Heart right ventricle (tissue), 16 donors: ENCODE measurements around the gene HSD11B2. TPM values are rescaled to one million over a fixed set of nuclear protein-coding genes. Genes with fewer than 3 reads are reported as not detected.

ENCODE experiments used
- ATAC-seq, 8 donors: fragments of 200-7000 bp; cut with Tn5 transposase; one replicate each; pipeline ENCODE4 v1.9.1; 2020; ENCODE audit warnings: mild to moderate bottlenecking in 8 of 8, moderate library complexity in 8 of 8, moderate number of reproducible peaks in 1 of 8
- DNase-seq, 2 donors: peaks; one replicate each; pipeline ENCODE4 v3.0.0-alpha.2; 2020
- H3K27ac ChIP-seq, 10 donors: fragments of 200-600 bp; sonication (generic) in 2 of 10; one replicate each; pipeline versions ENCODE4 v1.5.0 to v1.8.0; 2020 to 2022; ENCODE audit warnings: mild to moderate bottlenecking in 3 of 10
- H3K27me3 ChIP-seq, 7 donors: fragments of 200-600 bp; one replicate each; pipeline ENCODE4 v1.8.0; 2021 to 2022; ENCODE audit warnings: mild to moderate bottlenecking in 2 of 7
- H3K36me3 ChIP-seq, 9 donors: fragments of 200-600 bp; sonication (generic) in 1 of 9; one replicate each; pipeline versions ENCODE4 v1.5.0 to v1.8.0; 2020 to 2022; ENCODE audit warnings: mild to moderate bottlenecking in 2 of 9
- H3K4me1 ChIP-seq, 9 donors: fragments of 200-600 bp; sonication (generic) in 1 of 9; one replicate each; pipeline versions ENCODE4 v1.5.0 to v1.8.0; 2020 to 2022; ENCODE audit warnings: mild to moderate bottlenecking in 4 of 9
- H3K4me3 ChIP-seq, 10 donors: fragments of 200-600 bp; sonication (generic) in 2 of 10; one replicate each; pipeline versions ENCODE4 v1.5.0 to v1.8.0; 2020 to 2022; ENCODE audit warnings: mild to moderate bottlenecking in 7 of 10, moderate library complexity in 2 of 10
- H3K9me3 ChIP-seq, 11 donors: fragments of 200-600 bp in 10 of 11; sonication (generic) in 2 of 11; one replicate each; pipeline versions ENCODE4 v1.5.0 to v1.8.0; 2013 to 2022; ENCODE audit warnings: mild to moderate bottlenecking in 2 of 11, control low read depth in 1 of 11, moderate library complexity in 1 of 11
- CTCF ChIP-seq, 9 donors: fragments of 200-600 bp; sonication (generic) in 2 of 9; IDR thresholded peaks; one replicate each; pipeline versions ENCODE4 v1.5.0 to v1.8.0; 2021 to 2022; ENCODE audit warnings: antibody characterized with exemption in 9 of 9, mild to moderate bottlenecking in 5 of 9, moderate library complexity in 1 of 9
- WGBS, 2 donors: extraction: QIAGEN DNeasy Blood & Tissue Kit; methylation state at CpG; one replicate each; pipeline ENCODE4 v1.1.7; 2013; ENCODE audit warnings: inconsistent platforms in 1 of 2; 5-methylcytosine and 5-hydroxymethylcytosine counted together
- intact Hi-C, 10 donors: fragments of 100-400 bp; cut with DNase I; formaldehyde crosslinking; loops; one replicate each; pipeline versions ENCODE4 v1.11.1 to v1.14.2; 2022
- polyA plus RNA-seq, 2 donors: library from polyadenylated mRNA; stranded (reverse); fragments of 200-250 nt; gene quantifications; one replicate each; pipeline ENCODE4 v1.2.3, GENCODE V29; 2013
- total RNA-seq, 10 donors: library from RNA; stranded (reverse); fragmentation: NEBNext Ultra II Directional in 3 of 10; extraction: Animal tissue kit (Norgen Biotek cat#: 25700) in 3 of 10; gene quantifications; one replicate each; pipeline versions ENCODE4 v1.2.1 to v1.2.4, GENCODE V29; 2021 to 2023
- donor health status: Arrhythmogenic right ventricular cardiomyopathy.
- donor health status: ischemic (EF 13 %, LVEDD 7.1; RV severe dilation, severe dysfunction).
- donor health status: healthy with polysubstance abuse.
- donor health status: DM: no; HTN: yes; CAD: no.
- donor health status: DM: no; HTN: no; CAD: no.
- donor health status: ischemic (EF 25% LVEDD 6.9; RV normal size, moderate dysfunction).
- donor health status: ischemic (EF 25% LVEDD 5.7; RV mildly dilated, moderate dysfunction).
- donor health status: healthy.
- donor health status: DM: yes; HTN: yes; CAD: no.
- donor health status: Ischemic cardiomyopathy.
- donor health status: ischemic (EF 35%, LVEDD 5.7; RV mildly dilated, moderate dysfunction).
- donor health status: nonischemic (EF 11% LVEDD 7.7; RV severe dilation, severe dysfunction).
- donor health status: DM: yes; HTN: yes; CAD: no.
- donor health status: PGD.
- donor health status: ischemic (EF 29% LVEDD 5.4; RV normal size, mild dysfunction).
- donor health status: nonischemic (EF 23%, LVEDD 6.1; RV moderate dilation, normal function).

Gene HSD11B2
- total and polyA plus RNA-seq, 12 donors, result 0.16 to 1.4 (median 0.51) TPM; not detected in 1

GRCh38 chr16:67423015-67423414 is 7.9 kb upstream of the HSD11B2 start:
- no peak for TF ChIP-seq CTCF (IDR thresholded peaks at IDR 0.05)
- Histone ChIP-seq H3K4me3 (no peak overlapping the region), H3K36me3 (no peaks in the 10 kb centered on the region), H3K27ac (no peak overlapping the region), H3K27me3 (peaks cover 0 to 35% (median 24%) of the 10 kb centered on the region in 7 donors), H3K9me3 (no peaks in the 10 kb centered on the region), H3K4me1 (peaks cover 0 to 13% (median 8%) of the 10 kb centered on the region in 9 donors)
- no peak for DNase-seq
- no peak for ATAC-seq
- whole genome bisulfite sequencing, 2 donors, result 85 to 87% methylated on average over 5 of the region's 5 CpGs
- intact Hi-C loops, result no loop called here

GRCh38 chr16:67423611-67424260 is 7.2 kb upstream of the HSD11B2 start:
- no peaks in the 10 kb centered on the region for H3K9me3 ChIP-seq
- H3K4me1 ChIP-seq, result peaks cover 4 to 20% (median 12%) of the 10 kb centered on the region in 9 donors
- TF ChIP-seq CTCF (IDR thresholded peaks at IDR 0.05), result no peak
- peaks cover 0 to 42% (median 24%) of the 10 kb centered on the region in 7 donors for H3K27me3 ChIP-seq
- WGBS, 2 donors, result 40 to 45% methylated on average over 9 of the region's 9 CpGs
- no peak overlapping the region for H3K27ac ChIP-seq
- H3K36me3 ChIP-seq, result no peaks in the 10 kb centered on the region
- DNase-seq, result no peak
- intact Hi-C loops, result no loop called here
- no peak overlapping the region for H3K4me3 ChIP-seq
- ATAC-seq, result no peak

GRCh38 chr16:67424261-67424615 is 6.7 kb upstream of the HSD11B2 start:
- no peak overlapping the region for H3K27ac ChIP-seq
- TF ChIP-seq CTCF (IDR thresholded peaks at IDR 0.05), result no peak
- no peaks in the 10 kb centered on the region for H3K36me3 ChIP-seq
- 50 to 53% methylated on average over 5 of the region's 5 CpGs for WGBS, 2 donors
- H3K9me3 ChIP-seq, result no peaks in the 10 kb centered on the region
- peaks cover 0 to 47% (median 24%) of the 10 kb centered on the region in 7 donors for H3K27me3 ChIP-seq
- ATAC-seq (no peak), DNase-seq (no peak)
- H3K4me3 ChIP-seq, result no peak overlapping the region
- intact Hi-C loops, result no loop called here
- H3K4me1 ChIP-seq, result peaks cover 4 to 20% (median 12%) of the 10 kb centered on the region in 9 donors

- intact Hi-C loops, result loop anchor here in 4 of 10 donors (5.0 kb wide), 2 partner anchors 37 to 42 kb away; no protein-coding TSS in a partner anchor
Measured at GRCh38 chr16:67425061-67425460, 5.9 kb upstream of the HSD11B2 start.

More at GRCh38 chr16:67425061-67425460, 5.9 kb upstream of the HSD11B2 start:
- 48 to 53% methylated on average over 6 of the region's 6 CpGs for whole genome bisulfite sequencing, 2 donors
- Histone ChIP-seq H3K27ac (no peak overlapping the region), H3K9me3 (no peaks in the 10 kb centered on the region), H3K27me3 (peaks cover 0 to 55% (median 29%) of the 10 kb centered on the region in 7 donors), H3K36me3 (no peaks in the 10 kb centered on the region), H3K4me1 (peaks cover 4 to 20% (median 13%) of the 10 kb centered on the region in 9 donors), H3K4me3 (no peak overlapping the region)
- DNase-seq (no peak), ATAC-seq (no peak)
- TF ChIP-seq CTCF (IDR thresholded peaks at IDR 0.05), result no peak
